Spleen (tissue), 7 donors: ENCODE data around the gene NUP98.

ENCODE experiments used
- POLR2A ChIP-seq, 3 donors: fragments of 450-650 bp; IDR thresholded peaks; one replicate each; pipeline ENCODE4 v1.5.1; 2017; ENCODE audit warnings: antibody characterized with exemption in 3 of 3, mild to moderate bottlenecking in 1 of 3
- POLR2AphosphoS5 ChIP-seq, 3 donors: sonication (generic); formaldehyde crosslinking; IDR thresholded peaks; one replicate each; pipeline ENCODE4 v1.5.1; 2017; ENCODE audit warnings: antibody characterized with exemption in 3 of 3
- TF ChIP-seq, protein P1 (sequence below), 11 experiments: fragments of 200-600 bp in 7 of 11; fragments of 450-650 bp in 4 of 11; sonication (generic) in 4 of 11; IDR thresholded peaks in 8 of 11; conservative IDR thresholded peaks in 3 of 11; 1 replicate in 7 of 11; 2 replicates in 4 of 11; pipeline versions ENCODE4 v1.4.0 to v1.8.0; 2016 to 2021; ENCODE audit warnings: antibody characterized with exemption in 11 of 11, inconsistent platforms in 4 of 11, mild to moderate bottlenecking in 1 of 11
- donor health status: DM: no; HTN: no; CAD: no; lungs with moderate emphysema.
- donor health status: DM: no; HTN: no; CAD: no.
- donor health status: DM: no; HTN: no; CAD: no.

GRCh38 chr11:3773180-3773579, 24.2 kb downstream of the NUP98 start:
- TF ChIP-seq, protein P1, sequence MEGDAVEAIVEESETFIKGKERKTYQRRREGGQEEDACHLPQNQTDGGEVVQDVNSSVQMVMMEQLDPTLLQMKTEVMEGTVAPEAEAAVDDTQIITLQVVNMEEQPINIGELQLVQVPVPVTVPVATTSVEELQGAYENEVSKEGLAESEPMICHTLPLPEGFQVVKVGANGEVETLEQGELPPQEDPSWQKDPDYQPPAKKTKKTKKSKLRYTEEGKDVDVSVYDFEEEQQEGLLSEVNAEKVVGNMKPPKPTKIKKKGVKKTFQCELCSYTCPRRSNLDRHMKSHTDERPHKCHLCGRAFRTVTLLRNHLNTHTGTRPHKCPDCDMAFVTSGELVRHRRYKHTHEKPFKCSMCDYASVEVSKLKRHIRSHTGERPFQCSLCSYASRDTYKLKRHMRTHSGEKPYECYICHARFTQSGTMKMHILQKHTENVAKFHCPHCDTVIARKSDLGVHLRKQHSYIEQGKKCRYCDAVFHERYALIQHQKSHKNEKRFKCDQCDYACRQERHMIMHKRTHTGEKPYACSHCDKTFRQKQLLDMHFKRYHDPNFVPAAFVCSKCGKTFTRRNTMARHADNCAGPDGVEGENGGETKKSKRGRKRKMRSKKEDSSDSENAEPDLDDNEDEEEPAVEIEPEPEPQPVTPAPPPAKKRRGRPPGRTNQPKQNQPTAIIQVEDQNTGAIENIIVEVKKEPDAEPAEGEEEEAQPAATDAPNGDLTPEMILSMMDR (IDR thresholded peaks at IDR 0.05 in 8 of 11, conservative IDR thresholded peaks at IDR 0.05 in 3 of 11) = no peak
- TF ChIP-seq POLR2A (IDR thresholded peaks at IDR 0.05) (no peak), POLR2AphosphoS5 (IDR thresholded peaks at IDR 0.05) (no peak)
